Forelimb muscle (tissue), 1 donor: ENCODE data around the gene GMDS. TPM values are rescaled to one million over a fixed set of nuclear protein-coding genes. Genes with fewer than 3 reads are reported as not detected.

Source experiments
- DNase-seq: peaks from one replicate; pipeline ENCODE4 v3.0.0-alpha.2; 2013; ENCODE audit warnings: low read depth
- polyA plus RNA-seq: library from polyadenylated mRNA; unstranded; fragments of 120-200 nt; gene quantifications from one replicate; pipeline ENCODE4 v1.2.1, GENCODE V29; 2013; ENCODE audit not compliant: insufficient read length

GMDS gene
- polyA plus RNA-seq, 1 donor = 10.4 TPM

- no peak for DNase-seq
Measured at GRCh38 chr6:2178125-2178524, 67.3 kb downstream of the GMDS start.

GRCh38 chr6:2175825-2176224 is 69.6 kb downstream of the GMDS start:
- no peak for DNase-seq

GRCh38 chr6:2173203-2173961 is 72.0 kb downstream of the GMDS start:
- DNase-seq = no peak

- peak; percentile 5 for DNase-seq
Measured at GRCh38 chr6:2171728-2172127, 73.7 kb downstream of the GMDS start.

GRCh38 chr6:2168480-2168879 is 76.9 kb downstream of the GMDS start:
- DNase-seq = no peak

GRCh38 chr6:2166717-2167116 is 78.7 kb downstream of the GMDS start:
- DNase-seq = no peak

- no peak for DNase-seq
Measured at GRCh38 chr6:2165286-2165685, 80.1 kb downstream of the GMDS start.

DNA sequence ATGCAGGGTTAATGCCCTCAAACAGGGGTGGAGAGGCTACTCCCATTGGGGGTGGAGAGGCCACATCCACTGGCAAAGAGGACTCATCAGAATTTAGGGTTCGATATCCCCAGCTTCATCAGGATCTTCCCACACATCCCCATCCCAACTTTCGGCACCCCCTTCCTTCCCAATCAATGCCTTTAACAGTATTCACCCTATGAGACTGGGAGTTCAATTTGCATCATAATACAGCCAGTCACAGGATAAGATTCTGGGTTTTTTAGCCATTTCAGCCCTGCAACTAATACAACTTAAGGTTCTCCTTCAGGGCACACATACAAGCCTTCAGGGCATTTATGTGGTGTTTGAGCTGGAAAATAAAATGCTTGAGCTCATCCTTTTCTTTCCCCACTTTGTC is 80.9 kb downstream of the GMDS start:
- DNase-seq = no peak

DNA sequence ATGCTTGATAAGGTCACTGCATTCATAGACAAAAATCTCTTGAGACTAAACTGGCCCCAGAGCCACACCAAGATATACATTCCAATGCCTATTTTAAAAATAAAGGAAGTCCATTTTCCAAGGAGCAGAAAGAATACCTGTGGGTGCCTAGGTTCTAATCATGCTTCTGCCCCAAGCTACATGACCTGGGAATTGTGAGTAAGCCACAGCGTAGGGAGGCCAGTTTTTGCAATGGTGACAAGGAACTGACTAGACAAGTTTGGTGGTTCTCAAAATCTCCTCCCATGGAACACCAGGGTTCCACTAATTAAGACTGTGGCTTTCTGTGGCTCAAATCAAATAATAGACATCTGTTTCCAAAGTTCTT is 83.3 kb downstream of the GMDS start:
- no peak for DNase-seq

DNA sequence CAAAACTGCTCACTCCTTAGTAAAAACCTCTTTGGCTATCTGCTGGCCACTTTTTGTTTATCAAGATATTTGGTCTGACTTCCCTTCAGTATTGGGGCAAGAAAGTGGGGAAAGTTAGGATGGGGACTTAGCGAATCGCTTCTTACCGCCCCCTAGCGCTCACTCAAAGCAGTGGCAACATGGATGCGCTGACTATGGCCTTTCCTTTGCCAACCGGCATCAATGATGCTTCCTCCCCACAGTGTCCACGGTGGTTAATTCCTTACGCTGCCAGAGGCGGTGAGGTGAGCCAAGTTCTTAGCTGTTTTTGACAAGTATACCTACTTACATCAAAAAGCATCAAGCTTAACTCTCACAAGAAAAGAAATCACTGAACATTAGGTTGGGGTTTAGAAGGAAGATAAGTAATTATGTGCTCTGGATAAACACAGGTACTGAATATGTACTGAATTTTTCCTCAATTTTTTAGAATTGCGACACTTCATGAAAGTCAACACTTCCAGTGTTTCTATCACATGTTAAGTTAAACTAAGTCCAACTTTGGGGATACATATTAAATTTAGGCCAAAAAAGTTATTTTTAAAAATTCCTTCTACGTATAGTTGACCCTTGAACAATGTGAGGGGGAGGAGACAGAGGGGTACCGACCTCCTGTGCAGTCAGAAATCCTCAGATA is 86.7 kb downstream of the GMDS start:
- DNase-seq = no peak

- no peak for DNase-seq
Measured at GRCh38 chr6:2157441-2158127, 87.8 kb downstream of the GMDS start.

DNA sequence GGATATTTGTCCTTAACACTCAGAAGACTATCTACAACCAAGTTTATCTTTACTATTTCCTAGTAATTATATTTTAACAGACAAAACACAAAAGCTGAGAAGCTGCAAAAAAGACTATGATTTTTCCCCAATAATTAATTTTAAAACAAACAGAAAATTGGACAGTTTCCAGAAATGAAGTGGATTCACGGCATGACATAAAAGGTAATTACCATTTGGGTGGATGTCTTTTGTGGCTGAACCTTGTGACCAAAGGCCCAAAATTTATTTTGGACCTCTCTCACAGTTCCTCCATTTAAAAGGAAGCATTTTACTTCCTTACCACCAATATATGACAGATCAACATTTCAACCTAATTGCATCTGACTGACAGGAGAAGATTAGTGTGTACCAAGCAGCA is 90.2 kb downstream of the GMDS start:
- no peak for DNase-seq

GRCh38 chr6:2149361-2150006 is 95.9 kb downstream of the GMDS start:
- DNase-seq = no peak

- no peak for DNase-seq
Measured at GRCh38 chr6:2148748-2149147, 96.7 kb downstream of the GMDS start.

DNA sequence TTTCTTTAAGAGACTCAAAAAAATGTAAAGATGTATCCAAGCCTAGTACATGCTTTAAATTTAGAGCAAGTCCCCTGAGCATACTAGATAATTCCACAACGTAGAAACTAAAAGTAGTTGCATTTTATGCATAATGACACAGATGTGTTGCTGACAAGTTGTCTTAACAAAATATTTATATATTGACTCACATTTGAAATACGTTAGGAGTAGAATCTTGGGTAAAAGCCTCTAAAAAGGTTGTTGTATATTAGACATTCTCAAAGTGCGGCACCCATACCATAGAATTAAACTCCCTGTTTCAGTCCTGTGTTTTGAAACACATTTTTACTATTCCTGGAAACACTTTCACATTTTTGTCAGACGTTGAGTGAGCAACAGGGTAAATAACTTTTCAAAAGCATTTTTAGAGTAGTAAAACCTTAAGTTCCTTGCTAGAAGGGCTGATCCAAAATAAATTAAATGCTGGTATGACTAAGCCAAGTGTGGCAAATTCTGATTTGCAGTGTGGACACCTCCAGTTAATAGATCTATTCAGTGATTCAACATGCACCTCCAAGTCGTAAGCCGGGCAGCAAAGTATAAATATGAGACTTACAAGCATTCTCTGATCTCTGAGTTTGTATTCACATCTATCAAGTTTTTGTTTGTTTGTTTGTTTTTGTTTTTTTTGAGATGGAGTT is 97.5 kb downstream of the GMDS start:
- DNase-seq = no peak

DNA sequence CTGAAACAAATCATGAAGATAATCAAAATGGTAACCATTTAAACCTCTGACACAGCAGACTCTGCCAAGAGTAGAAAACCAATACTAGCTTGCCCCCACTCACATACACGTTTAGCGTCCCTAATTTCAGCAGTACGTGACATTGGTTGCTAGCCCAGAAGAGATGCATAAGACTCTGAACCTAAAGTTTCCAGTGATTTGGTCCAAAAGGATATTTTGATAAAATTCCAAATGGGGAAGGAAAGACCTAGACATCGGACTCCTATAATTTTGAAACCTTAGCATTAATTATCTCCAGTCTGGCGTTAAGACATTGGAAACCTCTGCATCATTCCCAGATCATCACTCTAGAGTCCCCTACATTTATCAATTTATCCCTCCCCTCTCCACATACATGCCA is 98.1 kb downstream of the GMDS start:
- DNase-seq = no peak

GRCh38 chr6:2144210-2144609 is 101.2 kb downstream of the GMDS start:
- no peak for DNase-seq

- no peak for DNase-seq
Measured at GRCh38 chr6:2141644-2142290, 103.6 kb downstream of the GMDS start.

- no peak for DNase-seq
Measured at GRCh38 chr6:2140438-2141128, 104.8 kb downstream of the GMDS start.

DNA sequence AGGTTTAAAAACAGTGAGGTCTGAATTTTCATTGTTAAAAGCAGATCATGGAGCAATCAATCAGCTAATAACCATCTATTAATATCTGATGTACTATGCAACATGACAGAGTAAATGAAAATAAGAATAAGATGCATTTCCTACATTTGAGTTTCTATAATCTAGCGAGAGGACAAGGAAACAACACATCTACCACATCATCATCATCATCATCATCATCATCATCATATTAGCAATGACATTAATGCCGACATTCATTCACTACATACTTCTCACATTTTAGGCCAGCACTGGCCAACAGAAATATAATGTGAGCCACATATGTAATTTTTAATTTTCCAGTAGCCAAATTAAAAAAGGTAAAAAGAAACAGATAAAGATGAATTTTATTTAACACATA is 110.0 kb downstream of the GMDS start:
- DNase-seq = no peak

DNA sequence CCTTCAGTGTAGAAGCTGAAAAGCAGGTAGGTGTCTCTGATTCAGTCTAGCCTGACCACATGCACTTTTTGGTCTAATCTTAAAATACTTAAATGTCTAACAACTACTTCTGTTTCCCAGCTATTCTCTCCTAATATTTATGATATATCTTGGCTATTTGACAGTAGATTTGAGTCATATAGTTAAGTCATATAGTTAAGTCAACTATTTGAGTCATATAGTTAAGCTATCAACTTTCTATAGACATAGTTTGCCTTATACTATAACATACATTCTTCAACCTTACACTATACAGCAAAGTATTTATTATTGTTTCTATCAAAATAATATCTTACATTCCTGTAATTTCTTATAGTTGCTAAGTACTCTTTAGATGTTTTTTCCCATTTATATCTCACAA is 110.9 kb downstream of the GMDS start:
- no peak for DNase-seq
